Measurements from ENCODE around the gene FGR.
A peak's percentile ranks its signal among the peaks of the same experiment; 100 is the strongest.

FGR gene

GRCh38 chr1:27615346-27616192 lies 19.4 kb downstream of the FGR start:
- no peak for DNase-seq (ENCODE audit: low read depth)

- DNase-seq (ENCODE audit: low read depth) = no peak
Observed at GRCh38 chr1:27614625-27615344, 20.2 kb downstream of the FGR start.

GRCh38 chr1:27614043-27614624 lies 20.9 kb downstream of the FGR start:
- no peak for DNase-seq (ENCODE audit: low read depth)

GRCh38 chr1:27612718-27613117 lies 22.3 kb downstream of the FGR start:
- DNase-seq (ENCODE audit: low read depth) = no peak

GRCh38 chr1:27611450-27611849 lies 23.5 kb downstream of the FGR start:
- no peak for DNase-seq (ENCODE audit: low read depth)

GRCh38 chr1:27609618-27610240 lies 25.3 kb downstream of the FGR start:
- no peak for DNase-seq (ENCODE audit: low read depth)

- DNase-seq (ENCODE audit: low read depth) = no peak
Observed at GRCh38 chr1:27609210-27609555, 25.8 kb downstream of the FGR start.

- no peak for DNase-seq (ENCODE audit: low read depth)
Observed at GRCh38 chr1:27607239-27607804, 27.7 kb downstream of the FGR start.

- no peak for DNase-seq (ENCODE audit: low read depth)
Observed at GRCh38 chr1:27606708-27607238, 28.2 kb downstream of the FGR start.

- peak; percentile 55 for DNase-seq (ENCODE audit: low read depth)
Observed at GRCh38 chr1:27605796-27606707, 28.9 kb downstream of the FGR start.

- DNase-seq (ENCODE audit: low read depth) = no peak
Observed at GRCh38 chr1:27605300-27605766, 29.7 kb downstream of the FGR start.

GRCh38 chr1:27604579-27605299 lies 30.2 kb downstream of the FGR start:
- no peak for DNase-seq (ENCODE audit: low read depth)

GRCh38 chr1:27603681-27604578 lies 31.1 kb downstream of the FGR start, which contains the start of gene AHDC1:
Gene AHDC1 (minus strand): TSS chr1:27604144. CDS start chr1:27552115, 52,029 bp downstream.
- DNase-seq (ENCODE audit: low read depth) = peak; percentile 85

GRCh38 chr1:27603309-27603680 lies 31.7 kb downstream of the FGR start:
- DNase-seq (ENCODE audit: low read depth) = no peak

- no peak for DNase-seq (ENCODE audit: low read depth)
Observed at GRCh38 chr1:27602462-27603308, 32.3 kb downstream of the FGR start.

GRCh38 chr1:27601771-27602461 lies 33.1 kb downstream of the FGR start:
- no peak for DNase-seq (ENCODE audit: low read depth)

GRCh38 chr1:27601321-27601770 lies 33.6 kb downstream of the FGR start:
- DNase-seq (ENCODE audit: low read depth) = no peak
